A549 (cell line): ENCODE results near the gene FAM131B. TPM values are rescaled to one million over a fixed set of nuclear protein-coding genes. Genes with fewer than 3 reads are reported as not detected.
A peak's percentile ranks its signal among the peaks of the same experiment; 100 is the strongest.

Experiments used
- ATAC-seq, 2 experiments: fragments of 200-7000 bp in 1 of 2; fragments of >200 bp in 1 of 2; cut with Nextera tagmentation in 1 of 2; cut with Tn5 transposase in 1 of 2; 3 replicates each; pipeline versions ENCODE4 v1.8.0 to v1.9.1; 2018 to 2020; ENCODE audit warnings: mild to moderate bottlenecking in 1 of 2, moderate library complexity in 1 of 2
- CTCF ChIA-PET: fragments of 300-600 bp; sonication (Branson Sonifier 250); formaldehyde crosslinking; extraction: SDS; loops from one replicate; lab custom pipeline; 2021; ENCODE audit warnings: antibody characterized with exemption, inconsistent platforms; lab: Yijun Ruan, JAX
- POLR2A ChIA-PET: fragments of 350-600 bp; formaldehyde crosslinking; extraction: SDS; loops from one replicate; lab custom pipeline; 2021; ENCODE audit warnings: antibody characterized with exemption, inconsistent platforms; lab: Yijun Ruan, JAX
- DNase-seq, 2 experiments: peaks; one replicate each; pipeline versions ENCODE4 v3.0.0 to v3.0.0-alpha.2; 2011 to 2016; ENCODE audit warnings: low read depth in 1 of 2, low spot score in 1 of 2
- FAIRE-seq: peaks from 2 replicates; lab custom pipeline; 2011; peaks lifted over from hg19 to GRCh38; lab: Jason Lieb, UNC
- H3K27ac ChIP-seq, 2 experiments: fragments of >200 bp; sonication (Bioruptor Twin); formaldehyde crosslinking; 3 replicates each; pipeline ENCODE4 v1.5.1; 2016 to 2017
- H3K4me1 ChIP-seq: fragments of >200 bp; sonication (Bioruptor Twin); formaldehyde crosslinking; 3 replicates; pipeline ENCODE4 v1.6.1; 2016
- H3K4me2 ChIP-seq: fragments of >200 bp; sonication (Bioruptor Twin); formaldehyde crosslinking; 3 replicates; pipeline ENCODE4 v1.6.1; 2016
- H3K4me3 ChIP-seq: fragments of >200 bp; sonication (Bioruptor Twin); formaldehyde crosslinking; 3 replicates; pipeline ENCODE4 v1.5.1; 2016
- H3K9me3 ChIP-seq: fragments of >200 bp; sonication (Bioruptor Twin); formaldehyde crosslinking; 3 replicates; pipeline ENCODE4 v1.6.1; 2016
- CBX2 ChIP-seq: fragments of 200-600 bp; sonication (generic); IDR thresholded peaks from 2 replicates; pipeline ENCODE4 v1.6.1; 2016; ENCODE audit warnings: low read depth, mild to moderate bottlenecking, borderline replicate concordance
- CHD2 ChIP-seq: fragments of 150-350 bp; IDR thresholded peaks from 2 replicates; pipeline ENCODE4 v1.6.1; 2014; ENCODE audit warnings: low read length; ENCODE audit not compliant: partially characterized antibody
- EHMT2 ChIP-seq: fragments of 200-600 bp; sonication (generic); IDR thresholded peaks from 2 replicates; pipeline ENCODE4 v1.6.1; 2016; ENCODE audit warnings: antibody characterized with exemption, low read depth, mild to moderate bottlenecking, moderate library complexity
- EP300 ChIP-seq, 2 experiments: fragments of >200 bp; sonication (Bioruptor Twin); formaldehyde crosslinking; IDR thresholded peaks; 2 replicates in 1 of 2; 3 replicates in 1 of 2; pipeline ENCODE4 v1.6.1; 2016 to 2017
- HOXA7 ChIP-seq: fragments of 250-450 bp; sonication (Bioruptor Pico); IDR thresholded peaks from 2 replicates; pipeline ENCODE4 v1.5.0; 2020; ENCODE audit warnings: mild to moderate bottlenecking, moderate library complexity
- HOXB5 ChIP-seq: fragments of 250-450 bp; sonication (Bioruptor Pico); IDR thresholded peaks from 2 replicates; pipeline ENCODE4 v1.5.0; 2020; ENCODE audit warnings: mild to moderate bottlenecking, moderate library complexity
- KDM1A ChIP-seq: fragments of 200-600 bp; sonication (generic); IDR thresholded peaks from 2 replicates; pipeline ENCODE4 v1.6.1; 2016; ENCODE audit warnings: low read depth, mild to moderate bottlenecking
- MAFK ChIP-seq: fragments of 450-650 bp; IDR thresholded peaks from 2 replicates; pipeline ENCODE4 v1.6.1; 2014; ENCODE audit not compliant: partially characterized antibody
- NR3C1 ChIP-seq: fragments of >200 bp; sonication (Bioruptor Twin); formaldehyde crosslinking; IDR thresholded peaks from 3 replicates; pipeline ENCODE4 v1.6.1; 2017
- PHF8 ChIP-seq: fragments of 200-600 bp; sonication (generic); IDR thresholded peaks from 2 replicates; pipeline ENCODE4 v1.6.1; 2016; ENCODE audit warnings: low read depth, mild to moderate bottlenecking, antibody characterized with exemption, moderate library complexity, borderline replicate concordance
- POLR2AphosphoS2 ChIP-seq: conservative IDR thresholded peaks from 2 replicates; pipeline ENCODE4 v1.6.1; 2012; ENCODE audit warnings: low read length, improper control_type of control experiment, inconsistent platforms
- RCOR1 ChIP-seq: fragments of 150-350 bp; IDR thresholded peaks from 2 replicates; pipeline ENCODE4 v1.6.1; 2014; ENCODE audit warnings: antibody characterized with exemption, low read length, low read depth
- SMC3 ChIP-seq: fragments of >200 bp; sonication (Bioruptor Twin); formaldehyde crosslinking; IDR thresholded peaks from 3 replicates; pipeline ENCODE4 v1.6.1; 2018; ENCODE audit warnings: inconsistent platforms
- SREBF2 ChIP-seq: fragments of 450-650 bp; IDR thresholded peaks from 2 replicates; pipeline ENCODE4 v1.6.1; 2014; ENCODE audit warnings: mild to moderate bottlenecking, moderate library complexity
- TFCP2L1 ChIP-seq: fragments of 250-450 bp; sonication (Bioruptor Pico); IDR thresholded peaks from 2 replicates; pipeline ENCODE4 v1.5.0; 2021; ENCODE audit warnings: mild to moderate bottlenecking
- WGBS: methylation state at CpG from one replicate; pipeline ENCODE4 v1.1.6; 2017; ENCODE audit errors: missing lambda C conversion rate; 5-methylcytosine and 5-hydroxymethylcytosine counted together
- polyA plus RNA-seq, 4 experiments: library from polyadenylated mRNA; depleted of rRNA in 3 of 4; stranded (reverse); fragments of >200 nt; fragmentation: RNase III in 1 of 4; extraction: RNeasy Plus Mini Kit Qiagen cat#74134 plus additional on column Dnase treatment in 1 of 4; gene quantifications; 2 replicates in 3 of 4; 3 replicates in 1 of 4; pipeline ENCODE4 v1.2.3, GENCODE V29; 2011 to 2017
- TF ChIP-seq, protein P1 (sequence below): fragments of >200 bp; sonication (Bioruptor Twin); formaldehyde crosslinking; IDR thresholded peaks from 3 replicates; pipeline ENCODE4 v1.5.1; 2016
- TF ChIP-seq, protein P2 (sequence below): fragments of >200 bp; sonication (Bioruptor Twin); formaldehyde crosslinking; IDR thresholded peaks from 3 replicates; pipeline ENCODE4 v1.6.1; 2016
- TF ChIP-seq, protein P3 (sequence below): IDR thresholded peaks from 2 replicates; pipeline ENCODE4 v1.6.1; 2012; ENCODE audit warnings: low read depth, borderline replicate concordance

FAM131B gene
- polyA plus RNA-seq, 2 of the 4 experiments (the other 2 are of a cell fraction), result 0.19 to 0.52 TPM

DNA sequence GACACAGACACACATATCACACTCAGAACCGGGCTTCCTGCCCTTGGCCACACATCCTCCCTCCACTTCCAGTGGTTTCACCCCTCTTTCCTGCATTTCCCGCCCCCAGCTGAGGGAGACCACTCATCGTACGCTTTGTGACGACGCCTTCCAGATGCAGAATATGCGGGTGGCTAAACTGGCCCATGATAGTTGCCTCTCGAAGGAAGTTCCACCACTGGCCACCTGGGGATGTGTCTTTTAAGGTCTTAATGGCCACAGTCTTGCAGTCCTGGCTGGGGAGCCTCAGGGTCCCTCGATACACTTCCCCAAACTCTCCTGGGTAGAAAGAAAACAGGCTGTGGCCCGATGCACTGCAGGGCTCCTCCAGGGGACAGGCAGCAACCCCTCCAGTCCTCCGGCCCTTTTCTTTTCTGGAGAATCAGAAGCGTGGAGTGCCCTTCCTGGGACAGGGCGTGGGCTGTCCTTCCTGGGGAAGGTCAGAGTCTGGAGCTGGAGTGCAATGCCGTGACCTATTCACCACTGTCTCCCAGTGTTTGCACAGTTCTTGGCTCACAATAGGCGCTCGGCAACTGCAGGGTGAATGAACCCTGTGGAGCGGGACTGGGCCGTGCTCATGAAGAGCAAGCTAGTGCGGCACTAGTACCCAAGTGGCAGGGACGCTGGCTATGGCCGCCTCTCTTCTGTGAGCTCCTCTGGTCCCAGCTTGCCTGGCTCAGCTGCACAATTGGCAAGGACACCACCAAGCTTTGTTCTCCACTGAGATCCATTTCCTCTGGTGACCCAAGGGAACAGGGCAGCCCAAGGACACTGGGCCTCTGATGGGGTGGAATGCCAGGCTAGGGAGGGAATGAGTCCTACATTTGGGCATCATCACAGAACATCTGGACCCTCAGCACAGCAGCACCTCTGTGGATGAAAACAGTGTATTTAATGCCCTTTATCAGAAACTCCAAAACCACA is 33.0 kb upstream of the FAM131B start:
- TF ChIP-seq HOXA7 (CRISPR knock-in tag), result no peak
- no peak for TF ChIP-seq EHMT2
- TF ChIP-seq, protein P1, sequence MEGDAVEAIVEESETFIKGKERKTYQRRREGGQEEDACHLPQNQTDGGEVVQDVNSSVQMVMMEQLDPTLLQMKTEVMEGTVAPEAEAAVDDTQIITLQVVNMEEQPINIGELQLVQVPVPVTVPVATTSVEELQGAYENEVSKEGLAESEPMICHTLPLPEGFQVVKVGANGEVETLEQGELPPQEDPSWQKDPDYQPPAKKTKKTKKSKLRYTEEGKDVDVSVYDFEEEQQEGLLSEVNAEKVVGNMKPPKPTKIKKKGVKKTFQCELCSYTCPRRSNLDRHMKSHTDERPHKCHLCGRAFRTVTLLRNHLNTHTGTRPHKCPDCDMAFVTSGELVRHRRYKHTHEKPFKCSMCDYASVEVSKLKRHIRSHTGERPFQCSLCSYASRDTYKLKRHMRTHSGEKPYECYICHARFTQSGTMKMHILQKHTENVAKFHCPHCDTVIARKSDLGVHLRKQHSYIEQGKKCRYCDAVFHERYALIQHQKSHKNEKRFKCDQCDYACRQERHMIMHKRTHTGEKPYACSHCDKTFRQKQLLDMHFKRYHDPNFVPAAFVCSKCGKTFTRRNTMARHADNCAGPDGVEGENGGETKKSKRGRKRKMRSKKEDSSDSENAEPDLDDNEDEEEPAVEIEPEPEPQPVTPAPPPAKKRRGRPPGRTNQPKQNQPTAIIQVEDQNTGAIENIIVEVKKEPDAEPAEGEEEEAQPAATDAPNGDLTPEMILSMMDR, result peak; percentile 7; the same call in 1 of the 3 replicates
- no peak for TF ChIP-seq SREBF2
- TF ChIP-seq, protein P2, sequence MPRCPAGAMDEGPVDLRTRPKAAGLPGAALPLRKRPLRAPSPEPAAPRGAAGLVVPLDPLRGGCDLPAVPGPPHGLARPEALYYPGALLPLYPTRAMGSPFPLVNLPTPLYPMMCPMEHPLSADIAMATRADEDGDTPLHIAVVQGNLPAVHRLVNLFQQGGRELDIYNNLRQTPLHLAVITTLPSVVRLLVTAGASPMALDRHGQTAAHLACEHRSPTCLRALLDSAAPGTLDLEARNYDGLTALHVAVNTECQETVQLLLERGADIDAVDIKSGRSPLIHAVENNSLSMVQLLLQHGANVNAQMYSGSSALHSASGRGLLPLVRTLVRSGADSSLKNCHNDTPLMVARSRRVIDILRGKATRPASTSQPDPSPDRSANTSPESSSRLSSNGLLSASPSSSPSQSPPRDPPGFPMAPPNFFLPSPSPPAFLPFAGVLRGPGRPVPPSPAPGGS, result no peak
- TF ChIP-seq CBX2, result no peak
- Histone ChIP-seq H3K4me2 (no peak overlapping the region), H3K27ac (no peak overlapping the region), H3K4me1 (peaks cover 13% of the 10 kb centered on the region; the same call in 1 of the 3 replicates), H3K9me3 (no peaks in the 10 kb centered on the region), H3K4me3 (no peak overlapping the region)
- WGBS, result 78% methylated on average over 21 of the region's 21 CpGs
- ATAC-seq, result peak; percentile 20 to 60; a peak in 4 of 6 replicates
- FAIRE-seq, result no peak
- DNase-seq, result no peak
- ChIA-PET CTCF (interaction anchor here (0.7 to 2.8 kb wide), 5 partner anchors 11 to 155 kb away, joined by 3 to 20 read pairs (median 5); no protein-coding TSS in a partner anchor), POLR2A (interaction anchor here (0.8 kb wide), 1 partner anchor 15 kb away, joined by 3 read pairs; no protein-coding TSS in a partner anchor)

DNA sequence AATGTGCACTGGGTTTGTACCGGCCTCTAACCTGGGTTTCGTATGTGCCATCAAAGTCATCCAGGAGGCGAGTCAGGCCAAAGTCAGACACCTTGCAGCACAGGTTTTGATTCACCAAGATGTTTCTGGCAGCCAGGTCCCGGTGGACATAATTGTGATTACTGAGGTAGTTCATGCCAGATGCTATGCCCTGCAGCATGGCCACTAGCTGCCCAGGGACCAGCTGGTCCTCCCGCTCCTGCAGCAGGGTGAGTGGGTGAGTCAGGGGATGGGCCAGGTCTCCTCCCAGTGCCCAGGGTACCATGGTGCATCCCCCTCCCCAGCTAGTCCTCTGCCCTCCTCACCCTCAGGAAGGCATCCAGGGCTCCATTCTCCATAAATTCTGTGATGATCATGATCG is 32.3 kb upstream of the FAM131B start:
- TF ChIP-seq, protein P1, result no peak
- TF ChIP-seq RCOR1, result no peak
- TF ChIP-seq NR3C1, result no peak
- TF ChIP-seq KDM1A, result no peak
- no peak for TF ChIP-seq EP300 (IDR thresholded peaks at IDR 0.05)
- TF ChIP-seq HOXB5 (CRISPR knock-in tag), result no peak
- TF ChIP-seq CHD2, result no peak
- no peak for TF ChIP-seq MAFK
- no peak for TF ChIP-seq TFCP2L1
- no peak for TF ChIP-seq SREBF2
- TF ChIP-seq, all 56 proteins: peak for 0
- POLR2A ChIA-PET, result no interaction called here
- FAIRE-seq (no peak), DNase-seq (no peak), ATAC-seq (peak in 1 of 2 experiments; percentile 2; a peak in 3 of 6 replicates)
- H3K9me3 ChIP-seq, result no peaks in the 10 kb centered on the region
- H3K4me3 ChIP-seq, result no peak overlapping the region
- peaks cover 13% of the 10 kb centered on the region; the same call in 1 of the 3 replicates for H3K4me1 ChIP-seq
- WGBS, result 92% methylated on average over 5 of the region's 6 CpGs
- CTCF ChIA-PET, result interaction anchor here (0.7 to 2.8 kb wide), 3 partner anchors 15 to 154 kb away, joined by 3 to 20 read pairs (median 5); no protein-coding TSS in a partner anchor
- H3K4me2 ChIP-seq, result no peak overlapping the region
- H3K27ac ChIP-seq, result no peak overlapping the region

DNA sequence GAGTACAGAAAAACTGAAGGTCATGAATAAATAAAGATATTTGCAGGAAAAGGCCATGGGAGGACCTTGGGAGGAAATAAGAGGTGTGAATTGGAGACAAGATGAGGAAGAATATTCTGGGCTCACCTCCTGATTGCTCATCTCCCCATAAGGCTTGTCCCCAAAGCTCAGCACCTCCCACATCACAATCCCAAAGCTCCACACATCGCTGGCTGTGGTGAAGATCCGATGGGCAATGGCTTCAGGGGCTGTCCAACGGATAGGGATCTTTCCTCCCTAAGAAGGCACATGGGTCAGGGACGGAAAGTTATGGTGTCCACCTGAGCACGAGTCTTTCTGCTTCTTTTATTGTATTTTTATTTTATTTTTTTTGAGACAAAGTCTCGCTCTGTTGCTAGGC is 31.6 kb upstream of the FAM131B start:
- WGBS, result 93% methylated on average over 6 of the region's 6 CpGs
- H3K4me1 ChIP-seq, result peaks cover 13% of the 10 kb centered on the region; the same call in 1 of the 3 replicates
- FAIRE-seq, result no peak
- CTCF ChIA-PET, result interaction anchor here (1.0 to 2.8 kb wide), 2 partner anchors 14 kb away, joined by 3 to 20 read pairs; partner anchors contain the start of gene EPHA1
- no peak for TF ChIP-seq SMC3
- TF ChIP-seq, protein P3, sequence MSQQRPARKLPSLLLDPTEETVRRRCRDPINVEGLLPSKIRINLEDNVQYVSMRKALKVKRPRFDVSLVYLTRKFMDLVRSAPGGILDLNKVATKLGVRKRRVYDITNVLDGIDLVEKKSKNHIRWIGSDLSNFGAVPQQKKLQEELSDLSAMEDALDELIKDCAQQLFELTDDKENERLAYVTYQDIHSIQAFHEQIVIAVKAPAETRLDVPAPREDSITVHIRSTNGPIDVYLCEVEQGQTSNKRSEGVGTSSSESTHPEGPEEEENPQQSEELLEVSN, result no peak
- TF ChIP-seq POLR2AphosphoS2, result no peak
- TF ChIP-seq HOXA7 (CRISPR knock-in tag), result no peak
- TF ChIP-seq SREBF2, result no peak
- no peak for TF ChIP-seq PHF8
- TF ChIP-seq, all 56 proteins: peak for 0
- ATAC-seq, result no peak
- Histone ChIP-seq H3K9me3 (no peaks in the 10 kb centered on the region), H3K4me2 (no peak overlapping the region), H3K4me3 (no peak overlapping the region), H3K27ac (no peak overlapping the region)
- DNase-seq, result no peak
- POLR2A ChIA-PET, result interaction anchor here (1.0 kb wide), 1 partner anchor 14 kb away, joined by 3 read pairs; no protein-coding TSS in a partner anchor
